ENCODE data around the gene MS4A10. TPM values are rescaled to one million over a fixed set of nuclear protein-coding genes. Genes with fewer than 3 reads are reported as not detected.

Gene MS4A10
- total and polyA plus RNA-seq, 9 of the 15 experiments (the other 6 are each of a cell fraction or from before 2014, with no cell fraction given) = not detected

- TF ChIP-seq, protein P1, sequence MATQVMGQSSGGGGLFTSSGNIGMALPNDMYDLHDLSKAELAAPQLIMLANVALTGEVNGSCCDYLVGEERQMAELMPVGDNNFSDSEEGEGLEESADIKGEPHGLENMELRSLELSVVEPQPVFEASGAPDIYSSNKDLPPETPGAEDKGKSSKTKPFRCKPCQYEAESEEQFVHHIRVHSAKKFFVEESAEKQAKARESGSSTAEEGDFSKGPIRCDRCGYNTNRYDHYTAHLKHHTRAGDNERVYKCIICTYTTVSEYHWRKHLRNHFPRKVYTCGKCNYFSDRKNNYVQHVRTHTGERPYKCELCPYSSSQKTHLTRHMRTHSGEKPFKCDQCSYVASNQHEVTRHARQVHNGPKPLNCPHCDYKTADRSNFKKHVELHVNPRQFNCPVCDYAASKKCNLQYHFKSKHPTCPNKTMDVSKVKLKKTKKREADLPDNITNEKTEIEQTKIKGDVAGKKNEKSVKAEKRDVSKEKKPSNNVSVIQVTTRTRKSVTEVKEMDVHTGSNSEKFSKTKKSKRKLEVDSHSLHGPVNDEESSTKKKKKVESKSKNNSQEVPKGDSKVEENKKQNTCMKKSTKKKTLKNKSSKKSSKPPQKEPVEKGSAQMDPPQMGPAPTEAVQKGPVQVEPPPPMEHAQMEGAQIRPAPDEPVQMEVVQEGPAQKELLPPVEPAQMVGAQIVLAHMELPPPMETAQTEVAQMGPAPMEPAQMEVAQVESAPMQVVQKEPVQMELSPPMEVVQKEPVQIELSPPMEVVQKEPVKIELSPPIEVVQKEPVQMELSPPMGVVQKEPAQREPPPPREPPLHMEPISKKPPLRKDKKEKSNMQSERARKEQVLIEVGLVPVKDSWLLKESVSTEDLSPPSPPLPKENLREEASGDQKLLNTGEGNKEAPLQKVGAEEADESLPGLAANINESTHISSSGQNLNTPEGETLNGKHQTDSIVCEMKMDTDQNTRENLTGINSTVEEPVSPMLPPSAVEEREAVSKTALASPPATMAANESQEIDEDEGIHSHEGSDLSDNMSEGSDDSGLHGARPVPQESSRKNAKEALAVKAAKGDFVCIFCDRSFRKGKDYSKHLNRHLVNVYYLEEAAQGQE (IDR thresholded peaks at IDR 0.05; ENCODE audit: borderline replicate concordance) = peak; percentile 93
- TF ChIP-seq, protein P1 (CRISPR knock-in tag; IDR thresholded peaks at IDR 0.05; ENCODE audit: low read depth) = no peak
- TF ChIP-seq ZFP36 (IDR thresholded peaks at IDR 0.05; ENCODE audit: low read depth, low read length, partially characterized antibody) (no peak), HNRNPH1 (optimal IDR thresholded peaks at IDR 0.05; ENCODE audit: low read depth, low read length) (no peak), ARID2 (IDR thresholded peaks at IDR 0.05) (peak; percentile 92), ZSCAN32 (CRISPR knock-in tag; IDR thresholded peaks at IDR 0.05) (no peak), SOX6 (IDR thresholded peaks at IDR 0.05) (no peak), E2F4 (CRISPR knock-in tag; IDR thresholded peaks at IDR 0.05; ENCODE audit: low read depth) (no peak), SMAD2 (IDR thresholded peaks at IDR 0.05; ENCODE audit: low read depth, low read length) (no peak), ZC3H11A (IDR thresholded peaks at IDR 0.05; ENCODE audit: low read depth, low read length) (no peak), GABPB1 (CRISPR knock-in tag; IDR thresholded peaks at IDR 0.05) (peak; percentile 39; the same call in 1 of the 2 replicates), ZBED1 (IDR thresholded peaks at IDR 0.05) (no peak), RBM25 (IDR thresholded peaks at IDR 0.05; ENCODE audit: low read depth, low read length, severe bottlenecking) (no peak), CTBP1 (IDR thresholded peaks at IDR 0.05; ENCODE audit: borderline replicate concordance) (peak; percentile 21; the same call in 1 of the 2 replicates), KDM4B (IDR thresholded peaks at IDR 0.05; ENCODE audit: borderline replicate concordance in 2 of 2, low read depth in 1 of 2) (no peak), CBFB (CRISPR knock-in tag; IDR thresholded peaks at IDR 0.05) (no peak), NEUROD1 (IDR thresholded peaks at IDR 0.05; ENCODE audit: borderline replicate concordance, low read depth, low read length, partially characterized antibody) (no peak)
- TF ChIP-seq, protein P2, sequence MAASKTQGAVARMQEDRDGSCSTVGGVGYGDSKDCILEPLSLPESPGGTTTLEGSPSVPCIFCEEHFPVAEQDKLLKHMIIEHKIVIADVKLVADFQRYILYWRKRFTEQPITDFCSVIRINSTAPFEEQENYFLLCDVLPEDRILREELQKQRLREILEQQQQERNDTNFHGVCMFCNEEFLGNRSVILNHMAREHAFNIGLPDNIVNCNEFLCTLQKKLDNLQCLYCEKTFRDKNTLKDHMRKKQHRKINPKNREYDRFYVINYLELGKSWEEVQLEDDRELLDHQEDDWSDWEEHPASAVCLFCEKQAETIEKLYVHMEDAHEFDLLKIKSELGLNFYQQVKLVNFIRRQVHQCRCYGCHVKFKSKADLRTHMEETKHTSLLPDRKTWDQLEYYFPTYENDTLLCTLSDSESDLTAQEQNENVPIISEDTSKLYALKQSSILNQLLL (CRISPR knock-in tag; IDR thresholded peaks at IDR 0.05; ENCODE audit: borderline replicate concordance) = no peak
Measured at GRCh38 chr11:60831143-60831500, 46.0 kb downstream of the MS4A10 start (continued).
